DMS 273 (cell line): Measurements from ENCODE around the gene APLN.

ENCODE experiments used
- DNase-seq: peaks from one replicate; lab custom pipeline; 2025; ENCODE audit not compliant: unreplicated experiment; lab: John Stamatoyannopoulos, UW

APLN gene, protein sequence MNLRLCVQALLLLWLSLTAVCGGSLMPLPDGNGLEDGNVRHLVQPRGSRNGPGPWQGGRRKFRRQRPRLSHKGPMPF

DNA sequence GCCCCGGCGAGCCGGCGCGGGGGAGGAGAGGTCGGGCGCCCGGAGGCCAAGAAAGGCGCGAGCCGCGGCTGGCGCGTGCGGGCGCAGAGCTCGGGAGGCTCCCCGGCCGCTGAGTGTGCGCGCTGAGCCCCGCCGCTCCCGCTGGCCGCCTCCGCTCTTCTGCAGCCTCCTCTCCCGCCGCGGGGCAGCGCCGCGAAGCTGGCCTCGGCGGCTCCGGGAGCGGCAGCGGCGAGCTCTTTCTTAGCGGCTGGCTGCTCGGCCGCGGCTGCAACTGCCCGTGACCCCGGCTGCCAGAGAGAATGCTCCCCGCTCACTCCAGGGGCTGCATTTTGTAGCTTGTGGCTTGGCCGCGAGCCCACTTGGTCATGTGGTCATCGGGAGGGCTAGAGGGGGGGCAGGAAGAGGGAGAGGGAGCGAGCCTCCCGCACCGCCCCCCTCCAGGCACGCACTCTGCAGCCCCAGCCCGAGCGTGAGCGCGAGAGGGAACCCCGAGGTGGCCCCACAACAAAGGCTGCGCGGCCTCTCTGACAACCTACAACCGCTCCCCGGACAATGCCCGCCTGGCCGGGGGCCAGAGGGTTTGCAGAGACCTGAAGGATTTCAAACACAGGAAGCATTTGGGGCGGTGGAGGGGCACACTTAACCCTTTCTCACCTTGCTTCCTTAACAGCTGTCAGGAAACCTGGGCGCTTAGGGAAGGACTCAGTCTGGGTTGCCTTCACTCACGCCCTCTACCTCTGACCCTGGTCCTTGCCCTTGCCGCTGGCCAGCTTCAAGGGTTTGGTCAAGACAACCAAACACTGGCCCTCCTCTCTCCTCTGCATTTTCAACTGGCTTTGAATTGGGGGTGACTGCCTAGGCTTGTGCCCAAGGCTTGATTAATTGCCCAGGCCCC, at the start of gene APLN:
TSS of gene APLN (minus strand) at position 305 of the 895 bp plus-strand sequence. CDS start 326 bp downstream, outside the sequence.
- peak; percentile 79 for DNase-seq

DNA sequence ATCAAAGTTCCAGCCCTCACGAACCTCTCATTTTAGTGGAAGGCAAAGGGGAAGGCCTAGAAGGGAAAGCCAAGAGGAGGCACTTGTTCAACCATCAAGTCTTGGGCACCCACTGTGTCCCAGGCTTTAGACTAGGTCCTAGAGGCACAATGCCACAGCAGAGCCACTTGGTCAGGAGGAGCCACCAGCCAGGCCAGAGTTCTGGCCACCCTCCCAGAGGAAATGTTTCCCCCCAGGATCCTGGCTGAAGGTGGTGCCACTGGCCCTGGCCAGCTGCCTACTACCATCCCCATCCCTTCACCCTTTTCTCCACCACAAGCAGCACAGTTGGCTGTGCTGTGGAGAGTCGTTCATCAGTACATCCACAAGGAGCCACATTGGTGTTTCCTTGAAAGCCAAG, 49.7 kb upstream of the APLN start:
- DNase-seq = no peak

DNA sequence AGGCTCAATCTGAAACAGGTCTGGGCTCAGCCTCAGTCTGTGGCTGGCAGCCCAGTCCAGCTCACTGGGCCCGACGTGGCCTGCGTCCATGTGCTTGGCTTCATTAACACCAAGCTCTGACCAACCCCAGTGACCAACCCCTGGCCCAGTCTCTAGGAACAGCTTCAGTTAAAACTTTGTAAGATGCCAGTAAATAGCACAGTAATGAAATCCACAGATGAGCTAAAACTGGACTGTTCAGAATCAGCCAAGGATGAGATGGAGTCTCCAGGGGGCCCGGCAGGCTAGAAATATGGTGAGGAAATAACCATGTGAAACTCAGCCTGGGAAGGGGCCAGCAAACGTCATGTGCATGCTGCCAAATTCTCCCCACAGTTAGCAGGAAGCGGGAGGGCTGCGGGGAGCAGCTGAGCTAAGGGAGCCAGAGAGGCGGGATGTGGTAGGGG, 46.9 kb upstream of the APLN start:
- DNase-seq = no peak

DNA sequence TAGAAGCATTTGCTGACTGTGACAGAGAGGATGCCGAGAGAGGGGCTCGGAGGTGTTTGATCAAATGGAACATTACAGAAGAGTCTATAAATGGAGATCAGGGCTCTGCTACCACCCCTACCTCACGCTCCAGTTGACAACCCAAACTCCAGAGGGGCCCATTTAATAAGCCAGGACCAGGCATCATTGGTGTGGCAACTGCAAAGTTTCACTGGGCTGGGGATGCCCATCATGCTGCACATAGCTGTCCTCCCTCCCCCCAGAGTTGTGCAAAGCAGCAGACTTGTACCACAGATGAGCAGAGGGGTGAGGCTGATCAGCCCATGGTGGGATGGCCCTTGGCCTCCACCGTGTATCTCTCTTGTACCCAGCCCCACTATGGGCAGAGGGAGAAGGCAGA, 45.8 kb upstream of the APLN start:
- no peak for DNase-seq

DNA sequence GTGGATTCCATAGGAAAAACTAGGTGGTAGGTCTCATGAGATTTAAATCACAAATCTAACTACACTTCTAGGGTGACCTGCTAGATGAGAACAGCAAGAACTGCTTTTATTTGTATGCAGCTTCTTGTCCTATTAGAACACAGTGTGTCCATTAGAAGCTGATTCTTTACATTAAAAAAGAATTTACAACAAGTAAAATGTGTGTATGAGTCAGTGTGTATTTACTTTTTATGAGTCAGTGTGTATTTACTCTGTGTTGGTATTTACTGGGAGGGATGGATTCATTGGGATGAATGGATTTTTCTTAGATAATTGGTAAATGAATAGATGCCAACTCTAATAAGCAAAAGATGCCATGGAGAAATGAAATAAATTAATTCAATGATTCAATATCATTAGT, 43.4 kb upstream of the APLN start:
- no peak for DNase-seq

DNA sequence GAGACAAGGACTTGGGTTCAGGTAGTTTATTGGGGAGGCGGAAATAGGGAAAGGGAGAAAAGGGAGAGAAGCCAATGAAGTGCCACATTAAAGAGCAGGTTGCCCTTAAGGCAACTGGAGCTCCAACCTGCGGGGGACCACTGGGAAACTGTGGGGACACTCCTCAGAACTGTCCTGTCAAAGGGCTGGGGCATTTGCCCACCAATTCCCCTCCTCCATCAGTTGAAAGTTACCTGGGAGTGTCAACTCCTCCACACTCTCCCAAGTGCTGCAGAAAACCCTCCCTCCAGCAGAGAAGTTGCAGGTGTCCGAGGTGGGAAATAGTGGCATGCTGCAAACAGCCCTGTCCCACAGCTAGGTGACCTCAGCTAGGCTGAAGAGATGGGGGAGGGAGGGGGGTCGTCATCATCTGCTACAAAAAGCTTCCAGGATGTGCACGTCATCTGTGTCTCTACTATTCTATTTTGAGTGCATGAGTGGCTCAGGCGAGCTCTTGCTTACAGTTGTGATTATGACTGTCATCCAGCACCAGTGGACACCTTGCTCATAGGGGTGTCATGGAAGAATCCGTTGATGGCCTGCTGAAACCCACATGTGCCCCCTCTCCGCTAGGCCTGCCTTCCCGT, 42.6 kb upstream of the APLN start:
- no peak for DNase-seq

DNA sequence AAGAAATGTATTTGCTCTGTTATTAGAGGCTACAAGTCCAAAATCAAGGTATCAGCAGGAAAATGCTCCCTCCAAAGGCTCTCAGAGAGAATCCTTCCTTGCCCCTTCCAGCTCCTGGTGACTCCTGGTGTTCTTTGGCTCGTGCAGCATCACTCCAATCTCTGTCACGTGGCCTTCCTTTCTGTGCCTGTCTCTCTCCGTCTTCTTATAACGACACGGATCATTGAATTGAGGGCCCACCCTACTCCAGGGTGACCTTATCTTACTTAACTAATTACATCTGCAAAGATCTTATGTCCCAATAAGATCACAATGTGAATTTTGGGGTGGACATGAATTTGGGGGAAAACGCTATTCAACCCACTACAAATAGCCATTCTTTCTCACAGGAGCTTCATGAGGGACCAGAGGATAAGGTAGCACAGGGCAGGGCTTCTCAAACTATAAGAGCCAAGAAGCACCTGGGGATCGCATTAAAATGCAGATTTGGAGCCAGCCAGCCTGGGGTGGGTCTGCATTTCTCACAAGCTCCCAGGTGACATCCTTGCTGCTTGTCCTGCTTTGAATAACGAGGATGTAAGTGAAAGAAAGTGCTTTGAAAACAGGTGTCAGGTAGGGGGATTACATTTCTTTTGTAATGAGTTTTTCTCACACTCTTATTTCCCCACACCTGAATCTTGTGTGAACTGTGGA, 41.9 kb upstream of the APLN start:
- no peak for DNase-seq

DNA sequence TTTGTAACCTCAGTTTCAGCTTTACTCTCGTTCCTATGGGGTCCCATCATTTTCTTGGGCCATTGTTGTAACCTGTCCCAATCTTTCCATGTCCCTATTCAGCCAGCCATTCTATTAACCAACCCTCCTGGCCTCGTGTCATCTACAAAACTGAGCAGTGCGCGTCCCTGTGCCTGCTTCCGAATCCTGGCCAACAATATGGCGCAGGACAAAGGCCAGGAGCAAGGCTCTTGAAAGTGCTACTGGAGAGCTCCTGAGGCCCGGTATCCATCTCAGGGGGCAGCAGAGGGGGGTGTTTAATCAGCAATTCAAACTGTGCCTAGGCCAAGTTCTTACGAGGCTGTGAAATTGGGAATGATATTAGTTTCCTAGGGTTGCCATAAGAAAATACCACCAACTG, 41.2 kb upstream of the APLN start:
- DNase-seq = no peak

DNA sequence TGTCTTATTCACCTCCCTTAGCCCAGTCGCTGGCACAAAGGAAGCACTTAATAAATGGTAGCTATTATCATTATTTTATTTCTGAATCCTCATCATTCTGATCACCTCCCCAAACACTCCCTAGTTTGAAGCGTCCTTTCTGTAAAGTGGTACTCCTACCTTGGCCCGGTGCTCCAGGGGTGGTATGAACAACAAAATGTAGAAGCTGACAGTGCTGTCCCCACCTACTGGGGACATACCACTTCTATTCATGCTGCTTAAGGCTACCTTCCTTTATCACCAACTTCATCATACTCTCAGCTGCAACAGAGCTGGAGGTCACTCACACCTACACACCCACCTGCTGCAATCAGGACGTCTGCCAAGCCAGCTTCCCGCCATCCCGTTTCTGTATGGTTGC, 40.8 kb upstream of the APLN start:
- DNase-seq = no peak

DNA sequence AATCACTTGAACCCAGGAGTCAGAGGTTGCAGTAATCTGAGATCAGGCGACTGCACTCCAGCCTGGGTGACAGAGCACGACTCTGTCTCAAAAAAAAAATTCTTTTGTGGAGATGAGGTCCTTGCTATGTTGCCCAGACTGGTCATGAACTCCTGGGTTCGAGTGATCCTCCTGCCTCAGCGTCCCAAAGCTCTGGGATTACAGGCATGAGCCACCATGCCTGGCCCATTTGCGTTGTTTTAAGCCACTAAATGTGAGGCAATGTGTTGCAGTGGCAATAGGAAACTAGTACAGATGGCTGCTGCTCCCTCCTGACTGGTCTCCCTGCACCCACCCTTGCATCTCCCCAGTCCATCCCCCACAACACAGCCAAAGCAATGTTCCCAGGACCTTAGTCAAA, 40.0 kb upstream of the APLN start:
- no peak for DNase-seq

DNA sequence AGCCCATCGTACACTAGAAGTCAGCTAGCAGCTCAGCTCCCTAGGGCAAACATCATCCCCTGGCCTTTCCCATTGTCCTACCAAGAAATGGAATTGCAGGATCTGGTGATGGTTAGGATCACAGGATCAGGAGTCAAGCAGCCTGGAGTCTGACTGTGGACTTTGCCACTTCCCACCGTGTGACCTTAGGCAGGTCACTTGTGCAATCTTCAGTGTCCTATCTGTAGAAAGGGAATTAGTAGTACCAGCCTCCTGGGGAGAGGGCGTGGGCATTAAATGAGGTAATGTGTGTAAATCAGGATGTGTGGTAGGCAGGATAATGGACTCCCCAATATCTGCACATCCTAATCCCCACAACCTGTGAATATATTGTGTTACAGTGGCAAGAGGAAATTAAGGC, 38.6 kb upstream of the APLN start:
- no peak for DNase-seq

DNA sequence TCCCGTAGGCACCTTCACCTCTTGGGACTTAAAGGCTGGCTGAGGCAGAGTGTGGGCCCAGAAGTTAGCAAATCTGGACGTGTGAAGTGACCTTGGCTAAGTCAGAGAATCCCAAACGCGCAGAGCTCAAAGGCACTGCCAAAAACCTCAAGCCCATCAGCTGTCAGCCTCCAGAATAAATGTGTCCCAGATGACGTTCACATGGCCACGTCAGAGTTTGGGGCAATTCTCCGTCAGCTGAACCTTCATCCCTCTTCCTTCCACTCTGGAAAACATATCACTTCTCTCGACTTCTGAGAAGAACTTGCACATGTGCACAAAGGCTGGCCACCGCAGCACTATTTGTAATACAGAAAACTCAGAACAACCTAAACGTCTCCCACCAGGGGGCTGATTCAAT, 35.7 kb upstream of the APLN start:
- DNase-seq = no peak

DNA sequence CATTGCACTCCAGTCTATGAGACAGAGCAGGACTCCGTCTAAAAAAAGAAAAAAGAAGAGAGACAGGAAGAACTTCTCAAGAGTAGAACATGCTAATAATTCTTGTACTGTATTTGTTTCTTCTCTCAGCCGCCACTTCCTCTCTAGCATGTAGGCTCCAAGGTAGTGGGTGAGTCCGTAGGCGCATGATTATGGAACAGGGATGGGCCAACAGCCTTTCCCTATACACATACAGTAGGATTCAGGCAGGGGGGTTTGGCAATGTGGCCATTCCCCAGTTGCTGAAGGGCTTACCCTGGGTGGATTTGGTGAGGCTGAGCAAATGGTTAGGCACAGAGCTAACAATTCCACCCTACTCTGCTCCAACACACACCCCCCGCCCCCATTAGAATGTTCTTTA, 35.0 kb upstream of the APLN start:
- DNase-seq = no peak

DNA sequence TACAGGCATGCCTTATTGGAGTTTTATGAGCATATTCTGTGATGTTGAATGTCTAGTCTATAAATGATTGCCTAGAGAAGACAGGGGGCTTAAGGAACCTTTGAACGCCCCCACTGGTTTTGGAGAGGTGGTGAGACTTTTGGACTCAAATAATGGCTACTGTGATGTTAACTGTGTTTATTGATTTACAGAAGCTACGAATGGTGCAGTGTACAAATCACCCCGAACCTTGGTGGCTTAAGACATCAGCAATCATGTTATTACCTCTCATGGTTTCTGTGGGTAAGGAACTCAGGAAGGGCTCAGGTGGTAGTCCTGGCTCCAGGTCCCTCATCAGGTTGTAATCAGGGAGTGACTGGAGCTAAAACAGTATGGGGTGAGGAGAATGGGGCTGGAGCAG, 33.3 kb upstream of the APLN start:
- DNase-seq = no peak

DNA sequence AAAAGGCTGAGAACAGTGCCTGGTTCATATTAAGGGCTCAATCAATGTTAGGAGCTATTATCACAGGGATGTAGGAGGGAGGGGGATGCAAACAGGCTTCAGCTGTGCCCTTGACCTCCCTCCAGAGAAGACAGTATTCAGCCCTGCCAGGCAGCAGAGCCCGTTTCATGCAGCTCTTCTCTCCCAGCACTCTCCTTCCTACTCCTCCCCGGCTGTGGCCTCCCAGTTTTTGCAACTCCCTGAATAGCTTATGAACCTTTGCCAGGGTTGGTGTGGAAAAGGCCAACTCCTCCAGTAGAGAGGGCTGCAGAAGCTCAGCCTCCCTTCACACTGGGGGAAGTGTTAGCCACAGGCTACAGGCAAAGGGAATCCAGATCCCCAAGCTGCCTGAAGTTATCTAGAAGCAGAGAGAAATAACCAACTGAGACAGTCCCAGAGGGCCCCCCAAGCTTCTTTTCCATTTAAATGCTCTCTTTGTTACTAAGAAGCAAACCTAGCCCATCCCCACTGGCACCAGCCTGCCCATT, 31.7 kb upstream of the APLN start:
- no peak for DNase-seq

DNA sequence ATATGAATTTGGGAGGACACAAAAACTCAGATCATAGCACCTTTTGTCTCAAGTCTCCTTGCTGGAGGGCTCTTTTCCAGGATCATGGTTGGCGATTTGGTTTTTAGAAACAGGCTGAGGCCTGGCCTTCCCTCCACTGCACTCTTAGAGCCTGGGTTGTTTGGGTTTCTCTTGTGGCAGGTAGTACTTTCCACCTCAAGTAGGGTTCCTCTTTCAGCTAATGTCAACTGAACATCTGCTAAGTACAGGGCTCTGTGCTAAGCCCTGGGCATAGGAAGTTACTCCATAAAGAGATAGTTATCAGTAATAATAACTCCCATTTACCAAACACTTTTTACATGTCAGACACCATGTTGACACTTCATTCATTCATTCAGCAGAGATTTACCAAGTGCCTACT, 28.2 kb upstream of the APLN start:
- no peak for DNase-seq

DNA sequence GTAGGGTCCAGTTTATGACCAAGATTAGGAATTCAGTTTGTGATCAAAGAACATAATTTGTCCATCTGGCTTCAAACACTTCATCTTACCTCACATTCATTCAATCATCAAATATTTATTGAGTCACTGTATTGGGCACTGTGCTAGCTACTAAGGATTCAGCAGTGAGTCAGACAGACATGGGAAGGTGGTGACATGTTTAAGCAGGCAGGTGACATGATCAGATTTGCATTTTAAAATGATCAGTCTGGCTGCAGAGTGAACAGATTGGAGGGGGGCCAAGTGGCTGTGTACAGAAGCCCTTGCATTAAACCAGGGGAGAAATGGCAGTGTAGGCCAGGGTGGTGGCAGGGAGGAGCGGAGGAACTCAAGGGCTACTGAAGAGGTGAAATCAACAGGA, 25.1 kb upstream of the APLN start:
- DNase-seq = peak; percentile 18

DNA sequence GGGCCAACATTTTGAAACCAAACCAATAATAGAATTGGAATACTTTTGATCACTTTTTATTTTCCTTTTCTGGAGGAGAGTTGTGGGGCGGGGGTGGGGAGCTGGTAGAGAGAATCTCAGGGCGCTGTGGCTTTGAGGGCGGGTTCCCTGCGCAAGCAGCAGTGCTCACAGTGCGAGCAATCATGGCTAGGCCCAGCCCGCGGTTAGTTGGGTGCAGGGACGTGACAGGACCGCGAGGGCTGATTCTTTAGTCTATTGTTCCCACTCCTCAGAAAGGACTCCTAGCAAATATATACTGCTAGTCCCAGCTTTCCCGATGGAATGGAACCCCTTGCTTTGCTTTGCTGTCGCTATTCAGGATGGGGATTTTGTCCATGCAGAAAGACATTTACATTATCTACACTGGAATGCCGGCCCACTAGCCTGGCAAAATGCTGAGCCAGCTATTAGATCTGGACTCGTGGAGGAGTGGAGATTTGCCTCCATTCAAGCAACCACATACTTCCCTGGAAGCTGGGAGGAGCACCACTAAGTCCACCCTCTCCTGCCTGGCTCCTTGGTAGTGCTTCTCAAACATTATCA, 23.9 kb upstream of the APLN start:
- peak; percentile 47 for DNase-seq

DNA sequence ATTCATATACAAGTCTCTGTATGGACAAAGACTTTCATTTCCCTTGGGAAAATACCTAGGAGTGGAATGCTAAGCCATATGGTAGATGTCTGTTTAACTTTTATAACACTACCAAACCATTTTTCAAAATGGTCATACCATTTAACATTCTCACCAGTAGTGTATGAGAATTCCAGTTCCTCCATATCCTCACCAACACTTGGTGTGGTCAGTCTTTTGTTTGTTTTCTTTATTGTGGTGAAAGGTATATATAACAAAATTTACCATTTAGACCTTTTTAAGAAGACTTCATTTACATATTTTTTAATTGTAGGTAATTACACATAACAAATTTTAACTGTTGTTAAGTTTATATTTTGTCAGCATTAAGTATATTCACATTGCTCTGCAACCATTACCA, 12.7 kb upstream of the APLN start:
- DNase-seq = no peak

DNA sequence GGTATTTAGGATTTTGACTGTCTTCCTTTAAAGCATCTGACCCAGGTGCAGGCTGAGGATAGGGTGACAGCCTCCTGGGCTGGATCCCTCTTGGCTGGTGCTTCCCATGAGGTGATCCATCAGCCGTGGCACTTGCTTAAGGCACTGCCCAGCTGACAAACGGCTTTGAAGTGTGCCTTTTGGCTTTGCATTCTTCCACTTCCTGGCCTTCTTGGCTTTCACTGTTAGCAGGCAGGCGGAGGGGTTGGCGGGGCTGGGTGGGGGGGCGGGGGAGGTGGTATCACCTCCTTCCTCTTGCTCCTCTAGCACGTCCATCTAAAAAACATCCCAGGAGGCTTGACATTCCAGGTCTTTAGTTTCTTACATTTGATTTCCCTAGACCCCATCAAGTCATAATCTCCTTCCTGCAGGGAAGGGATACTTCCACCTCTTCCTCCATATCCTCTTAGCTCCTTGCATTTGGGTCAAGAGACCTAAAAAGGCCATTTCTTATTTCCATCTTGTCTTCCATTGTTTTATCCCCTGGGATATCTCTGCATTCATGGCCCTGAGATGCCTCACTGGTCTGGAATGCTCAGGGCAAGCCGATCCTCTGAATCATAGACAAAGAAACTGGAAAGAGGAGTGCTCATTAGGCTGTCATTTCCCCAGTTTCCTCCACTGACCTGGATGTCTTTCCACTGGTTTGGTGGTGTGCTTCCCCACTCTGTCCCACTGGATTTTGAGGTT, 11.3 kb upstream of the APLN start:
- no peak for DNase-seq

DNA sequence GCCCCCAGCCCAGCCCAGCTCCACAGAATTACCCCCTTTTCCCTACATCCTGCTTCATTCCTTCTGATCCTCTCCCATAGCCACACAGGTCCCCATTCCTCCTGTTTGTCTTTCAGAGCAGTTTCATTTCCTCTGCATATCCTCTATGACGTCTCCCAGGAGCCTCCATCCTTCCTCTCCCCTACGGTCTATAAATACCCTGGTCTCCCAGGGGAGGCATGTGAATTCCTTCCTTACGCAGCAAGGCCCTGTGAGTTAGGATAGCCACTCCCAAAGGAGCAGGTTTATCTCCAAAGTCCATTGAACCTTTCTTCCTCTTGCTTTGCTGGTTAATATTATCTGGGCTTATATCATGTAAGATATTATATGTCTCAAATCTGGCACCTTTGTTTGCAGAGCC, 8.4 kb upstream of the APLN start:
- DNase-seq = no peak
